GM20431 (cell line): ENCODE measurements around the gene OGFOD3.

Source experiments
- in situ Hi-C: fragments of 300-500 bp; cut with MseI, MboI; formaldehyde crosslinking; loops from one replicate; pipeline ENCODE4 v1.15.0; 2020; ENCODE audit warnings: low sequenced_read_pairs; ENCODE audit not compliant: unreplicated experiment

OGFOD3 gene

DNA sequence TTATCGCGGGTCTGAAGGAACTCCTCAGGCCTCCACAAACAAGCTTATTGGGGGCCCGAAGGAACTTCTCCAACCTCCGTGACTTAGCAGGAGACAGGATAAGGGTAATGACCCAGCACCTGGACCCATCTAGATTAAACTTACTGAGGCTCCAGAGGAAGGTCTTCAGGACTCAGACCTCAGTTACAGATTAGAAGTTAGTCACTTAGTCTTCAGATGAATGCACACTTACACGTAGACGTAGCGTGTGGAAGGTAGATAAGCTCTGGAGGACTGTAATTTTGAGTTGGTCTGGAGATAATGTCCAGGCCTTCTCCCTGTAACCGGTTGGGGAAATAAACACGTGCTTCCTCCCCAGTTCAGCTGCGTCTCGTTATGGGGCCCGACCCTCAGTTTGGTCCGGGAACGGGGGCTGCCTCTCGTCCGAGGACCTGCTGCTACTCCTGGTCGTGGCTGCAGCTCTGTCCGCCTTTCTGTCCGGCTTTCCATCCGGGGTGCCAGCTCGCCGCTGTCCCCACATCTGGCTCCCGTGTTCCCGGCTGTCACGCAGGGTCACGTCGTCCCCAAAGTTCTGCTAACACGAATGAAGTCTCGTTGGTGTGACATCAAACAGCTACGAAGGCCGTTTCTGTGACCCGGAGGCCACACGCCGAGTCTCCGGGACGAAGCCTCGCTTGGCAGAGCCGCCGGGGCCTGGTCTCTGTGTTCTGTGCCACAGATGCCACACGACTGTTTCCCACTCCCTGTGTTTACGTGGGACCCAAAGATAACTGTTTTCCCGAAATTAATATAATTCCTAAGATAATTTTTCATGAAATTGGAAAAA is 73.0 kb downstream of the OGFOD3 start:
- in situ Hi-C loops: no loop called here

DNA sequence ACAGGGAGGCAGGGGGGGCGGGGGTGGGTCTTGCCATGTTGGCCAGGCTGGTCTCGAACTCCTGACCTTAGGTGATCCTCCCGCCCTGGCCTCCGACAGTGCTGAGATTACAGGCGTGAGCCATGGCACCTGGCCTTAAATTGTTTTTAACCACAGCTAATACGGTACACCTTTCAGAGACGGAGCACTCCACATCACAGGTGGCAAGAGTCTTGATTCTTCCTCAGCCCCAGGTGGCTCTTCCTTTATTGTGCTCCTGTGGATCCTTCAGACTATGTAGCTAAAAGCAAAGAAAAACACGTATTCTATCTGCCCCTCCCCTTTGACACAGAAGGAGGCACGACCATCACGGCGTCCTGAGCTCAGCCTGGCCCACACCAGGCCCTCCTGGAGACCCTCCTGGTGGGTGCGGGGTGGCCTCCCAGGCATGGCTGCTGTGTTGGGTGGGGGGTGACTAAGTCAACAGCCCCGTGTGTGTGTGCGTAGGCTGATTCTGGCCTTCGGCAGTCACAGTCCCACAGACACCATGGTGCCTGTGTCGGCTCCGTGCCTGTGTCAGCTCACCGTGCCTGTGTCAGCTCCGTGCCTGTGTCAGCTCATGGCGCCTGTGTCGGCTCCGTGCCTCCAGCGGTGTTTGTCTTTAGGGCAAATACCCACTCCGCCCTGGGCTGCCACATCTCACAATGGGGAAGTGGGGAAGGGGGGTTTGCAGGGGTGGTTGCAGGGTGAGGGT is 74.0 kb downstream of the OGFOD3 start:
- in situ Hi-C loops: no loop called here

DNA sequence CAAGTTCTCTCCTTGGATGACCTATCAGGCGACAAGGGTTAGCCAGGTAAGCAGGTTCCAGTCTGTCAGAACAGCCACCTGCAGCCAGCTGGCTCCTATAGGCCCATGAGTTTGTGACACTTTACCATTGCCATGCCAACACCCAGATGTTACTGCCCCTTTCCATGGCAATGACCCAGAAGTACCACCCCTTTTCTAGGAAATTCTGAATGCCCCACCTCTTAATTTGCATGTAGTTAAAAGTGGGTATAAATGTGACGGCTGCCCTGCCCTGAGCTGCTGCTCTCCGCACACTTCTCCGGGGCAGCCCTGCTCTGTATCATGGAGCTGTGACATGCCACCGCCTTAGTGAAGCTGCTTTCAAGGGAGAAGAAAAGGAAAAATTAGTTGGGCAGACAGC is 74.8 kb downstream of the OGFOD3 start:
- in situ Hi-C loops: no loop called here

DNA sequence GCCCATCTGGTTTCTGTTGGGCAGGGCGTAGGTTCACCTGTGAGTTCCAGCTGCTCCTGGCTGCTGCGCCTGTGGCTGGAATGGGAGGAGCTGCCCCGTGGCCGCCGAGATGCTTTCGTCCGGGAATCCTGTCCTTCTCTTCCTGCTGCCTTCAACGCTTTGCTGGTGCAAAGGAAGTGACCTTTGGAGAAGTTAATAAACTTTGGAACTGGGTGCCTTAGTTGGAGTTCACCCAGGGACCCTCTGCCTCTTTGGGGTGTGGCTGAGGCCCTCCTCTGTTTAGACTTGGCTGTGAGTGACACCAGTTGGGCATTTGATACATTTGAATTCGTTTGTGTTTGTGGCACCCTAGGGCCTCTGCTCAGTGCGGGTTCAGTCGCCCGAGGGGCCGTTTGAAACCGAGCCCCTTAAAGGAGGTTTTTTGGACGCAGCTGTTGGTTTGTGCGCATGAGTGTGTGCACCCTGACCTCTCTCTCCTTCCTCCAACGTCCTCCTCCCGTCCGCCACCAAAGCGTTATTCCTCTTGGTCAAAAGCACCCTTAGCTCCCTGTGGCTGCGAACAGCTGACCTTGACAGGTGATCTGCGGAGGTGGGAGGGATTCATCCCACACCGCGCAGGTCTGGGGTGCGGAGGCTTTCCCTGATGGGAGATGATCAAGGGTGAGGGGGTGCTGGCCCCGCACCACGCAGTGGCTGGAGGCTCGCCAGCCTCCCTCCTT is 75.9 kb downstream of the OGFOD3 start:
- in situ Hi-C loops: no loop called here

DNA sequence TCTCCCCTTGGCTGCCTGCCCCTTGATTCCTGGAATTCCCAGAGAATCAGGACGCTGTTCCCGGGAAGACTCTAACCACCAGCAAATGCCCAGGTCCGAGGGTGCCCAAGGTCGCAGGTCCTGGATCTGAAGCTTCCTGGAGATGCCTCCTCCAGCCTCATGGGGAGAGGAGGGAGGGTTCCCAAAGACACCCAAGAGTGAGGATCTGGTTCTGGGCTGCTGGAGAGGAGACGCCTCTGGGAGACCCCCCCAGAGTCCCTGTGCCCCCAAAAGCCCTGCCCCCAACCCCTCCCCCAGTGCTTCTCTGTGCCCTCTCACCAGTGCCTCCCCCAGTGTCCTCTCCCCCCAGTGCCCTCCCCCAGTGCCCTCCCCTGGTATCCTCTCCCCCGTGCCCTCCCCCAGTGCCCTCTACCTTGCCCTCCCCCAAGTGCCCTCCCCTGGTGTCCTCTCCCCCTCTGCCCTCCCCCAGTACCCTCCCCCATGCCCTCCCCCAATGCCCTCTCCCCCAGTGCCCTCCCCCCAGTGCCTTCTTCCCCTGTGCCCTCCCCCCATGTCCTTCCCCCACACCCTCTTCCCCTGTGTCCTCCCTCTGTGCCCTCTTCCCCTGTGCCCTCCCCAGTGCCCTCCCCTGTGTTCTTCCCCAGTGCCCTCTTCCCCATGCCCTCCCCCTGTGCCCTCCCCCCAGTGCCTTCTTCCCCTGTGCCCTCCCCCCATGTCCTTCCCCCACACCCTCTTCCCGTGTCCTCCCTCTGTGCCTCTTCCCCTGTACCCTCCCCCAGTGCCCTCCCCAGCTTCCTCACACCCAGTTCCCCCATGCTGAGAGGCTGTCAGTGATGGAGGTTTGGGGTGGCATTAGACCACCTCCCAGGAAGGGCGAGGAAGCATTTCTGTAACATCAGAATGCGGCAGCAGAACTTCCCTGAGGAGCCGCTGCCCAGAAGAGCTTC is 78.5 kb downstream of the OGFOD3 start:
- in situ Hi-C loops: no loop called here
